K562 (cell line): ENCODE results near the gene TOM1L2. TPM values are rescaled to one million over a fixed set of nuclear protein-coding genes. Genes with fewer than 3 reads are reported as not detected.

Source experiments
- CTBP1 ChIP-seq: fragments of 450-650 bp; IDR thresholded peaks from 2 replicates; pipeline ENCODE4 v1.6.1; 2016; ENCODE audit warnings: borderline replicate concordance
- ERF ChIP-seq: fragments of 450-650 bp; formaldehyde crosslinking; IDR thresholded peaks from 2 replicates; pipeline ENCODE4 v1.4.0; 2020; ENCODE audit warnings: mild to moderate bottlenecking, mixed read lengths
- ETV5 ChIP-seq: sonication (generic); formaldehyde crosslinking; IDR thresholded peaks from 2 replicates; pipeline ENCODE4 v1.4.0; 2020; ENCODE audit warnings: low read depth, mild to moderate bottlenecking, missing genetic modification reagents
- MCM3 ChIP-seq: fragments of 450-650 bp; IDR thresholded peaks from 2 replicates; pipeline ENCODE4 v1.6.1; 2016
- NCOA4 ChIP-seq: fragments of 450-650 bp; IDR thresholded peaks from 2 replicates; pipeline ENCODE4 v1.6.1; 2018; ENCODE audit warnings: mild to moderate bottlenecking; ENCODE audit not compliant: partially characterized antibody
- PCBP1 ChIP-seq: fragments of 200-400 bp; formaldehyde crosslinking; IDR thresholded peaks from 2 replicates; pipeline ENCODE4 v1.6.1; 2018; ENCODE audit warnings: mild to moderate bottlenecking, low read depth, low read length; ENCODE audit not compliant: poor library complexity, severe bottlenecking
- TRIM24 ChIP-seq, 2 experiments: fragments of 450-650 bp; IDR thresholded peaks; 2 replicates each; pipeline ENCODE4 v1.6.1; 2016
- TRIM28 ChIP-seq: fragments of 450-650 bp; IDR thresholded peaks from 2 replicates; pipeline ENCODE4 v1.6.1; 2017
- ZNF184 ChIP-seq: sonication (generic); formaldehyde crosslinking; IDR thresholded peaks from 2 replicates; pipeline ENCODE4 v1.5.0; 2020; ENCODE audit warnings: missing genetic modification reagents
- ZNF212 ChIP-seq: fragments of 450-650 bp; formaldehyde crosslinking; IDR thresholded peaks from 2 replicates; pipeline ENCODE4 v1.4.0; 2020; ENCODE audit warnings: mild to moderate bottlenecking
- ZNF695 ChIP-seq: fragments of 450-650 bp; formaldehyde crosslinking; IDR thresholded peaks from 2 replicates; pipeline ENCODE4 v1.4.0; 2020; ENCODE audit warnings: mild to moderate bottlenecking, moderate library complexity
- polyA plus RNA-seq, 8 experiments: library from polyadenylated mRNA; depleted of rRNA in 4 of 8; stranded (reverse) in 5 of 8; unstranded in 3 of 8; fragments of >200 nt; fragmentation: Nextera tagmentation in 2 of 8; fragmentation: Illumina TruSeq in 1 of 8; extraction: Ambion mirVana in 2 of 8; extraction: Trizol in 1 of 8; gene quantifications; 2 replicates each; pipeline versions ENCODE4 v1.2.1 to v1.2.3, GENCODE V29; 2011 to 2014; ENCODE audit warnings: inconsistent platforms in 1 of 8, missing spikeins in 1 of 8
- total RNA-seq, 7 experiments: library from RNA; depleted of rRNA in 6 of 7; stranded (reverse); fragments of >200 nt in 6 of 7; fragmentation: Illumina TruSeq in 2 of 7; extraction: Trizol in 2 of 7; gene quantifications; 2 replicates each; pipeline versions ENCODE4 v1.2.1 to v1.2.3, GENCODE V29; 2011 to 2021; ENCODE audit warnings: low replicate concordance in 1 of 7
- TF ChIP-seq, protein P1 (sequence below), 2 experiments: fragments of 450-650 bp; IDR thresholded peaks; 2 replicates each; pipeline ENCODE4 v1.6.1; 2018; ENCODE audit warnings: mild to moderate bottlenecking in 2 of 2, low read depth in 1 of 2; ENCODE audit not compliant: partially characterized antibody in 2 of 2
- TF ChIP-seq, protein P2 (sequence below): fragments of 250-450 bp; sonication (Bioruptor Pico); IDR thresholded peaks from 2 replicates; pipeline ENCODE4 v1.8.0; 2022; ENCODE audit warnings: inconsistent platforms
- TF ChIP-seq, protein P3 (sequence below): conservative IDR thresholded peaks from 2 replicates; pipeline ENCODE4 v1.6.1; 2011; ENCODE audit warnings: low read depth, mild to moderate bottlenecking, low read length; ENCODE audit not compliant: control insufficient read depth
- TF ChIP-seq, protein P4 (sequence below): sonication (generic); formaldehyde crosslinking; IDR thresholded peaks from 2 replicates; pipeline ENCODE4 v1.8.1; 2022; ENCODE audit warnings: missing genetic modification reagents

TOM1L2 gene
- total and polyA plus RNA-seq, 9 of the 15 experiments (the other 6 are each of a cell fraction or from before 2014, with no cell fraction given): 0.07 to 6.0 (median 2.5) TPM

DNA sequence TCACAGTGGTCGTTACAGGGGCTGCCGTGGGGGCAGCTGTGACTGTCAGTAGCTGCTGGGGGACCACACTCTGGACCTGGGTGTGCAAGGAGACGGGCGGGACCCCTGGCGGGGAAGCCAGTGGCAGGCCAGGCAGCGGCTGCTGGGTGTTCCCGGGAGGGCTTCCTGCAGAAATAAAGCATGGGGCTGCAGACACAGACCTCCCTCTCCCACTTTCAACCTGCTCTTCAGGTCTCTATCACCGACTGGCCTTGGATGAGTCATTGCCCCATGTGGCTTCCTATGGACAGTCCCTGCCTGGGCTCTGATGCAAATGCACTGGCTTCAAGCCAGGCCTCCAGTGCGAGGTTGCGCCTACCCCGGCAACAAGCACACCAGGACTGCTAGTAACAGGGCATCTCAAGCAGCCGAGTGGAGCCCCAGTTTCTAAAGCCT, 152.6 kb downstream of the TOM1L2 start (continued):
- TF ChIP-seq, protein P1, sequence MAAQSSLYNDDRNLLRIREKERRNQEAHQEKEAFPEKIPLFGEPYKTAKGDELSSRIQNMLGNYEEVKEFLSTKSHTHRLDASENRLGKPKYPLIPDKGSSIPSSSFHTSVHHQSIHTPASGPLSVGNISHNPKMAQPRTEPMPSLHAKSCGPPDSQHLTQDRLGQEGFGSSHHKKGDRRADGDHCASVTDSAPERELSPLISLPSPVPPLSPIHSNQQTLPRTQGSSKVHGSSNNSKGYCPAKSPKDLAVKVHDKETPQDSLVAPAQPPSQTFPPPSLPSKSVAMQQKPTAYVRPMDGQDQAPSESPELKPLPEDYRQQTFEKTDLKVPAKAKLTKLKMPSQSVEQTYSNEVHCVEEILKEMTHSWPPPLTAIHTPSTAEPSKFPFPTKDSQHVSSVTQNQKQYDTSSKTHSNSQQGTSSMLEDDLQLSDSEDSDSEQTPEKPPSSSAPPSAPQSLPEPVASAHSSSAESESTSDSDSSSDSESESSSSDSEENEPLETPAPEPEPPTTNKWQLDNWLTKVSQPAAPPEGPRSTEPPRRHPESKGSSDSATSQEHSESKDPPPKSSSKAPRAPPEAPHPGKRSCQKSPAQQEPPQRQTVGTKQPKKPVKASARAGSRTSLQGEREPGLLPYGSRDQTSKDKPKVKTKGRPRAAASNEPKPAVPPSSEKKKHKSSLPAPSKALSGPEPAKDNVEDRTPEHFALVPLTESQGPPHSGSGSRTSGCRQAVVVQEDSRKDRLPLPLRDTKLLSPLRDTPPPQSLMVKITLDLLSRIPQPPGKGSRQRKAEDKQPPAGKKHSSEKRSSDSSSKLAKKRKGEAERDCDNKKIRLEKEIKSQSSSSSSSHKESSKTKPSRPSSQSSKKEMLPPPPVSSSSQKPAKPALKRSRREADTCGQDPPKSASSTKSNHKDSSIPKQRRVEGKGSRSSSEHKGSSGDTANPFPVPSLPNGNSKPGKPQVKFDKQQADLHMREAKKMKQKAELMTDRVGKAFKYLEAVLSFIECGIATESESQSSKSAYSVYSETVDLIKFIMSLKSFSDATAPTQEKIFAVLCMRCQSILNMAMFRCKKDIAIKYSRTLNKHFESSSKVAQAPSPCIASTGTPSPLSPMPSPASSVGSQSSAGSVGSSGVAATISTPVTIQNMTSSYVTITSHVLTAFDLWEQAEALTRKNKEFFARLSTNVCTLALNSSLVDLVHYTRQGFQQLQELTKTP (IDR thresholded peaks at IDR 0.05; ENCODE audit: low read depth in 1 of 2, partially characterized antibody in 2 of 2): no peak
- TF ChIP-seq MCM3 (no peak), ZNF695 (CRISPR knock-in tag) (no peak), ZNF184 (no peak), ETV5 (CRISPR knock-in tag) (no peak), PCBP1 (no peak), TRIM28 (no peak), TRIM24 (IDR thresholded peaks at IDR 0.05) (no peak), CTBP1 (no peak), ZNF212 (CRISPR knock-in tag) (no peak), NCOA4 (no peak), ERF (CRISPR knock-in tag) (no peak)
- TF ChIP-seq, protein P2, sequence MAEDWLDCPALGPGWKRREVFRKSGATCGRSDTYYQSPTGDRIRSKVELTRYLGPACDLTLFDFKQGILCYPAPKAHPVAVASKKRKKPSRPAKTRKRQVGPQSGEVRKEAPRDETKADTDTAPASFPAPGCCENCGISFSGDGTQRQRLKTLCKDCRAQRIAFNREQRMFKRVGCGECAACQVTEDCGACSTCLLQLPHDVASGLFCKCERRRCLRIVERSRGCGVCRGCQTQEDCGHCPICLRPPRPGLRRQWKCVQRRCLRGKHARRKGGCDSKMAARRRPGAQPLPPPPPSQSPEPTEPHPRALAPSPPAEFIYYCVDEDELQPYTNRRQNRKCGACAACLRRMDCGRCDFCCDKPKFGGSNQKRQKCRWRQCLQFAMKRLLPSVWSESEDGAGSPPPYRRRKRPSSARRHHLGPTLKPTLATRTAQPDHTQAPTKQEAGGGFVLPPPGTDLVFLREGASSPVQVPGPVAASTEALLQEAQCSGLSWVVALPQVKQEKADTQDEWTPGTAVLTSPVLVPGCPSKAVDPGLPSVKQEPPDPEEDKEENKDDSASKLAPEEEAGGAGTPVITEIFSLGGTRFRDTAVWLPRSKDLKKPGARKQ (CRISPR knock-in tag): no peak
- TF ChIP-seq, protein P3, sequence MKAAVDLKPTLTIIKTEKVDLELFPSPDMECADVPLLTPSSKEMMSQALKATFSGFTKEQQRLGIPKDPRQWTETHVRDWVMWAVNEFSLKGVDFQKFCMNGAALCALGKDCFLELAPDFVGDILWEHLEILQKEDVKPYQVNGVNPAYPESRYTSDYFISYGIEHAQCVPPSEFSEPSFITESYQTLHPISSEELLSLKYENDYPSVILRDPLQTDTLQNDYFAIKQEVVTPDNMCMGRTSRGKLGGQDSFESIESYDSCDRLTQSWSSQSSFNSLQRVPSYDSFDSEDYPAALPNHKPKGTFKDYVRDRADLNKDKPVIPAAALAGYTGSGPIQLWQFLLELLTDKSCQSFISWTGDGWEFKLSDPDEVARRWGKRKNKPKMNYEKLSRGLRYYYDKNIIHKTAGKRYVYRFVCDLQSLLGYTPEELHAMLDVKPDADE: no peak
- TF ChIP-seq, protein P4, sequence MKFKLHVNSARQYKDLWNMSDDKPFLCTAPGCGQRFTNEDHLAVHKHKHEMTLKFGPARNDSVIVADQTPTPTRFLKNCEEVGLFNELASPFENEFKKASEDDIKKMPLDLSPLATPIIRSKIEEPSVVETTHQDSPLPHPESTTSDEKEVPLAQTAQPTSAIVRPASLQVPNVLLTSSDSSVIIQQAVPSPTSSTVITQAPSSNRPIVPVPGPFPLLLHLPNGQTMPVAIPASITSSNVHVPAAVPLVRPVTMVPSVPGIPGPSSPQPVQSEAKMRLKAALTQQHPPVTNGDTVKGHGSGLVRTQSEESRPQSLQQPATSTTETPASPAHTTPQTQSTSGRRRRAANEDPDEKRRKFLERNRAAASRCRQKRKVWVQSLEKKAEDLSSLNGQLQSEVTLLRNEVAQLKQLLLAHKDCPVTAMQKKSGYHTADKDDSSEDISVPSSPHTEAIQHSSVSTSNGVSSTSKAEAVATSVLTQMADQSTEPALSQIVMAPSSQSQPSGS (CRISPR knock-in tag): no peak
